ENCODE measurements around the gene VEPH1.
A peak's percentile ranks its signal among the peaks of the same experiment; 100 is the strongest.

The VEPH1 gene

GRCh38 chr3:157436583-157437291 lies 66.5 kb downstream of the VEPH1 start, which contains the start of gene PTX3:
PTX3 (plus strand) TSS chr3:157436850; CDS start chr3:157436934, 84 bp downstream.
- DNase-seq (ENCODE audit: low read depth), result peak; percentile 77
- TF ChIP-seq CTCF (IDR thresholded peaks at IDR 0.05; ENCODE audit: low read depth, low read length, missing control alignments), result no peak
- H3K4me3 ChIP-seq (ENCODE audit: low read depth, low read length), result peak within 1 kb of the TSS; percentile 65
- in situ Hi-C loops (cut with HindIII; ENCODE audit: low sequenced_read_pairs), result loop anchor here (5.0 kb wide), 2 partner anchors 59 to 61 kb away; no protein-coding TSS in a partner anchor

DNA sequence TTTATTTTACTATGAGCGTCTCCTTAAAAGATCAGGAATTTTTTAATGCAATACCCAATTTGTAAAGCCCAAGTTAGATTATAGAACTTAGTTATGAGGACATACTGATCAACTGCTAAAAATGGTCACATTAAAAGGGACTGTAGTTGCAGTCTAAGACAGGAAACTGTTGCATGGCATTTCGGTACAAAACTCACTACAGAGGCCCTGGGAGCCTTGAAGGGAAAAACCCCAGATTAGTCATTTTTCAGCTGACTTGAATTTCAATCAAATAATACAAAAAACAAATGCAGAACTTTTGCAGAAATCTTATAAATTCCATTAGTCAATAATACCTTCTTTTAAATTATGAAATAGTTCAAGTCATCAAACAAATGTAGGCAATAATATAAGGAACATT lies 73.5 kb downstream of the VEPH1 start:
- no peak overlapping the region for H3K4me3 ChIP-seq (ENCODE audit: low read depth, low read length)
- DNase-seq (ENCODE audit: low read depth), result no peak
- in situ Hi-C loops (cut with HindIII; ENCODE audit: low sequenced_read_pairs), result no loop called here
- TF ChIP-seq CTCF (IDR thresholded peaks at IDR 0.05; ENCODE audit: low read depth, low read length, missing control alignments), result no peak

- DNase-seq (ENCODE audit: low read depth), result no peak
- no peak for TF ChIP-seq CTCF (IDR thresholded peaks at IDR 0.05; ENCODE audit: low read depth, low read length, missing control alignments)
- H3K4me3 ChIP-seq (ENCODE audit: low read depth, low read length), result no peak overlapping the region
- in situ Hi-C loops (cut with HindIII; ENCODE audit: low sequenced_read_pairs), result no loop called here
Observed at GRCh38 chr3:157428853-157429252, 74.4 kb downstream of the VEPH1 start.

DNA sequence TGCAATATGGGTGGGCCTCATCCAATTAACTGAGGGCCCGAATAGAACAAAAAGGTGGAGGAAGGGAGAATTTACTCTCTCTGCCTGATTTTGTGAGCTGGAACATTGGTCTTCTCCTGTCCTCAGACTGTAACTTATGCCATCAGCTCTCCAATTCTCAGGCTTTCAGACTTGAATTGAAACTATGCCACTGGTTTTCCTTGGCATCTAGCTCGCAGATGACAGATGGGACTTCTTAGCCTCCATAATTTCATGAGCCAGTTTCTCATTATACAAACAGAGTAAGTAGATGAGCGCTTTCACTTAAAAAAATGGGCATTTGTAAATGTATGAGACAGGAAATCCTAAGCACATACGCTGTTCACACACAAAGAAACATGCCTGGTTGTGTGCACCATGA lies 75.3 kb downstream of the VEPH1 start:
- TF ChIP-seq CTCF (IDR thresholded peaks at IDR 0.05; ENCODE audit: low read depth, low read length, missing control alignments), result no peak
- H3K4me3 ChIP-seq (ENCODE audit: low read depth, low read length), result no peak overlapping the region
- in situ Hi-C loops (cut with HindIII; ENCODE audit: low sequenced_read_pairs), result no loop called here
- no peak for DNase-seq (ENCODE audit: low read depth)

- no peak overlapping the region for H3K4me3 ChIP-seq (ENCODE audit: low read depth, low read length)
- no peak for TF ChIP-seq CTCF (IDR thresholded peaks at IDR 0.05; ENCODE audit: low read depth, low read length, missing control alignments)
- no peak for DNase-seq (ENCODE audit: low read depth)
- in situ Hi-C loops (cut with HindIII; ENCODE audit: low sequenced_read_pairs), result no loop called here
Observed at GRCh38 chr3:157423337-157423736, 79.9 kb downstream of the VEPH1 start.

GRCh38 chr3:157420606-157421130 lies 82.5 kb downstream of the VEPH1 start:
- in situ Hi-C loops (cut with HindIII; ENCODE audit: low sequenced_read_pairs), result no loop called here
- H3K4me3 ChIP-seq (ENCODE audit: low read depth, low read length), result no peak overlapping the region
- no peak for TF ChIP-seq CTCF (IDR thresholded peaks at IDR 0.05; ENCODE audit: low read depth, low read length, missing control alignments)

More at GRCh38 chr3:157420606-157421130, 82.5 kb downstream of the VEPH1 start:
- DNase-seq (ENCODE audit: low read depth), result no peak
